Cardiac fibroblast (primary cell): ENCODE measurements around the gene PAH.

ENCODE experiments used
- DNase-seq, 2 donors: peaks; one replicate each; pipeline versions ENCODE4 v3.0.0 to v3.0.0-alpha.2; 2010; ENCODE audit warnings: low read depth in 2 of 2
- H3K4me3 ChIP-seq, 2 donors: replicated peaks in 1 of 2; 1 replicate in 1 of 2; 2 replicates in 1 of 2; pipeline ENCODE4 v1.5.1; 2011; ENCODE audit warnings: low read depth in 2 of 2, low read length in 2 of 2, mild to moderate bottlenecking in 2 of 2, moderate library complexity in 1 of 2
- TF ChIP-seq, protein P1 (sequence below): IDR thresholded peaks from one replicate; pipeline ENCODE4 v1.5.1; 2011; ENCODE audit warnings: low read depth, mild to moderate bottlenecking, low read length, inconsistent platforms

The PAH gene

DNA sequence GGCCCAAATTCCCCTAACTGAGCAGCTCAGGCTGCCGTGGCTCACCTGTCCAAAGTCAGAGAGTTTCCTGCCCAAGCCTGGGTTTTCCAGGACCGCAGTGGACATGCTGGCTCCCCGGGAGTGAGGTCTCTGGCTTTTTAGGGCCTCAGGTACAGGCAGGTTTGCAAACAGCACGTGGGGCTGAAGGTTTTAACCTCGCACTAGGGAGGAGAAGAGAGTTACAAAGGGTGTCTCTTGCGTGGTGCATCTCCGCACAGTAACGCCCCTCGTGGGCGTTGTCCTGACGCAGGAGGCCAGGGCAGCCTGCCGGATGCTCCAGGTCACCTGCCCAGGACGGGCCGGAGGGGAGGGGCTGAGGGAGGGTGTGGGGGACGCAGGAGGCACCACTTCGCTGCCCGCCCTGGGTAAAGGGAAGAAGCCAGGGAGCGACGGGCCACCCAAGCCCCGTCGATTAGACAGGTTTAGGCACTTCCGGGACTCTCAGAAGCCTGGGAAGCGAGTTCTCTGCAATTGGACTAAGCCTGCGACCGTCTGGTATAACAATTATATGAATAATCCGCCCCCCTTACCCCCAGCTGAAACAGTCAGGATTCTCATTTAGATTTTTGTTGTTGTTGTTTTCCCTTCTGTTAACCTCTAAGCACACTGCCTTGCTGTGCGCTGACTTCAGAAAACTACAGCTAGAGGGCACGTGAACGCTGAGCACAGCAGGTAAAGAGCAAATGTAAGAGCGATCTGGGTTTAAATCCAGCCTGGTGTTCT lies at the start of gene PAH:
TSS of gene PAH (minus strand) at position 219 of the 762 bp plus-strand sequence. CDS start at position 105, 114 bp downstream.
- DNase-seq, result no peak
- H3K4me3 ChIP-seq, result no peak within 1 kb of the TSS
- TF ChIP-seq, protein P1, sequence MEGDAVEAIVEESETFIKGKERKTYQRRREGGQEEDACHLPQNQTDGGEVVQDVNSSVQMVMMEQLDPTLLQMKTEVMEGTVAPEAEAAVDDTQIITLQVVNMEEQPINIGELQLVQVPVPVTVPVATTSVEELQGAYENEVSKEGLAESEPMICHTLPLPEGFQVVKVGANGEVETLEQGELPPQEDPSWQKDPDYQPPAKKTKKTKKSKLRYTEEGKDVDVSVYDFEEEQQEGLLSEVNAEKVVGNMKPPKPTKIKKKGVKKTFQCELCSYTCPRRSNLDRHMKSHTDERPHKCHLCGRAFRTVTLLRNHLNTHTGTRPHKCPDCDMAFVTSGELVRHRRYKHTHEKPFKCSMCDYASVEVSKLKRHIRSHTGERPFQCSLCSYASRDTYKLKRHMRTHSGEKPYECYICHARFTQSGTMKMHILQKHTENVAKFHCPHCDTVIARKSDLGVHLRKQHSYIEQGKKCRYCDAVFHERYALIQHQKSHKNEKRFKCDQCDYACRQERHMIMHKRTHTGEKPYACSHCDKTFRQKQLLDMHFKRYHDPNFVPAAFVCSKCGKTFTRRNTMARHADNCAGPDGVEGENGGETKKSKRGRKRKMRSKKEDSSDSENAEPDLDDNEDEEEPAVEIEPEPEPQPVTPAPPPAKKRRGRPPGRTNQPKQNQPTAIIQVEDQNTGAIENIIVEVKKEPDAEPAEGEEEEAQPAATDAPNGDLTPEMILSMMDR, result no peak

DNA sequence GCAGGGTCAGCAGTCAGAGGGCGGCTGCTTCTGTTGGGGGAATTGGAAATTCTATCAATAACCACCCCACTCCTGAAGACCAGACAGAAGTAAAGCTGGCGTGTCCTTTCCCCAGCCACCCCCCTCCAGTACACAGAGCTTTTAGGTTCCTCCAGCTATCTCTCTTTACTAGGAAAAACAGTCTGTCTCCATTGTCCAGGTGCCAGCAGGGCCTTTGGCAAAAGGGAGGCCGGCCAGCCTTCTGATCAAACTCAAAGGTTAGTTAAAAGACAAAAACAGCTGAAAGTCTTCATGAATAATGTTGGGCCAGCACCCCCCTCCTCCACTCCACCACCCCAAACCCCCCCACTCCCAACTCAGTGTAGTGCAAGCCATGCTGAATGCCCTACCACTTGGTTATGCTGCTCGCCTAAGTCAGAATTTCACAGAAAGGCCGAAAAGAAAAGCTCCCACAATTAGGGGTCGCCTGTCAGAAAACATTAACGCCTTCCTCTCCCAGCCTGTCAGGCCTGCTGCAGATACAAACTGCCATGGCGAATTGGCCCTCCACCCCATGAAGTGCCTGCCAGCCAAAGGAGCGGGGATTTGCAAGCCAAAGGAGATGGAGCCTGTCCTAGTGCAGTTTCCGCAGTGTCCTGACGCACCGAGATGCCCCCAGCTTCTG lies 49.3 kb upstream of the PAH start:
- H3K4me3 ChIP-seq, result no peak overlapping the region
- DNase-seq, result no peak
- TF ChIP-seq, protein P1, result no peak

DNA sequence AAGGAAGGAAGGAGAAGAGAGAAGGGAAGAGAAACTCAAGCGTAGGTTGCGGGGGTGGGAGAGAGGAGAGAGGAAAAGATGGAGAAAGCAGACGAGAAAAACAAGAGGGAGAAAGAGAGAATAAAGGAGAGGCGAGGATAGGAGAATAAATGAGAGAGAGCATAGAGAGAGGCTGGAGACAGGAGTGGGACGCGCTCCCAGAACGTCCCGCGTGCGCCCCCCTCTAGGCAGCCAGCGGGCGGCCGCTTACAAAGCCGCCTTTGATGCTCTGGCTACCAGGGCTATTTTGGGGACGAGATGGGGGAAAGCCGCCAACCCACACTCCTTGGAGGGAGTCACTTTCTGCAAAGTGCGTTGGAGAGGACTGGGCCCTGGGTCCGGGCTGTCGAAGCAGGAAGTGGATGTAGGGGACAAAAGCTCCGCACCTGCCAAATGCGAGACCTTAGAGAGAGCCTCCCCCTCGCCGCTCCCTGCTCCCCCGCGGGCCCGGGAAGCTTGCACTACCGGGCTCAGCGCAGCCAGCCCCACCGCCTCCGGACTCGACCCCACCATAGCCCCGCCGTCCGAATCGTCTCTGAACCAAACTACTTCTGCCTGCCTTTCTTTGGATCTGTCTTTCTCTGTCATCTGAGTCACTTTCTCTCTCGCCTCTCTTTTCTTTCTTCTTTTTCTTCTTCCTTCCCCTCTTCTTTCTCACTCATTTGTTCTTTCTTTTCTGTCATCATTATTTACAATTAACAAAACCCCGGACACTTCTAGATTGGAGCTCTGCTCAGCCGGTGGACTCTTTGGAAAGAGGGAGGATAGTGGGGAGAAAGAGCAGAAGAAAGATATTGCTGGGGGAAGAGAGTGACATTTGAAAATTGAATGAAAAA lies 48.5 kb upstream of the PAH start:
- no peak overlapping the region for H3K4me3 ChIP-seq
- DNase-seq, result no peak
- TF ChIP-seq, protein P1, result no peak

DNA sequence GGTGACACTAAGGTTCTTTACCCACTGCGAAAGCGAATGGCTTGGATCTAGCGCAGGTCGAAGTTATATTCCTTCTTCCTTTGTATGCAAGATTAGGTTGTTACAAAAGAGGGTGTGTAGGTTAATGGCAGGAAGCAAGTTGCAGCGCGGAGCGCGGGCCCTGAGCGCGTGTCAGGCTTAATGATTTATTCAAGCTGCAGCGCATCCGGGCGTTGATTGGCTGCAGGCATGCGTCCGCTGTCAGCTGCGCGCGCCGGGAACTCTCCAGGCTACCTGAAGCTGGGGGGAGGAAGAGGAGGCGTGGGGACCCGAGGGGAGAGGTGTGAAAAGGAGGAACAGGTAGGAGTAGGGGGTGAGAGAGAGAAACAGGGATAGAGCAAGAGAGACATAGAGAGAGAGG lies 47.8 kb upstream of the PAH start:
- H3K4me3 ChIP-seq, result no peak overlapping the region
- no peak for DNase-seq
- TF ChIP-seq, protein P1, result no peak

DNA sequence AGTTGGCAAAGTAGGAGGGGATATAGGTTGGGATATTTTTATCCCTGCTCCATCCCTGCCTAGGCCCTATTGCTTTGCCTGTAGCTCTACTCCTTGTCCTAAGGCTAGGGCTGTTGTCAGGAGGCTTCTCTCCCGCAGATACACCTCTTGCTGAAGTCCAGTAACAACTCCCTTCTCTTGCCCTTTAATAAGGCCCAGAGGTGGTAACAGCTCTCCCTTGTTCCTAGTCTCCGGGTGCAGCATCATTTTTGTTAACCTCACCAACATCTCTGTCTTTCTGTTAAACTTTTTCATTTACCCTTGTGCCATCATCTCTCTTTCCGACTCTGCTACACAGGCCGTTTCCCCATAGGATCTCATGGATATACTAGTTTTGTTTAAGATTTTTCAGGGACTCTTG lies 46.8 kb upstream of the PAH start:
- DNase-seq, result no peak
- TF ChIP-seq, protein P1, result no peak
- no peak overlapping the region for H3K4me3 ChIP-seq

DNA sequence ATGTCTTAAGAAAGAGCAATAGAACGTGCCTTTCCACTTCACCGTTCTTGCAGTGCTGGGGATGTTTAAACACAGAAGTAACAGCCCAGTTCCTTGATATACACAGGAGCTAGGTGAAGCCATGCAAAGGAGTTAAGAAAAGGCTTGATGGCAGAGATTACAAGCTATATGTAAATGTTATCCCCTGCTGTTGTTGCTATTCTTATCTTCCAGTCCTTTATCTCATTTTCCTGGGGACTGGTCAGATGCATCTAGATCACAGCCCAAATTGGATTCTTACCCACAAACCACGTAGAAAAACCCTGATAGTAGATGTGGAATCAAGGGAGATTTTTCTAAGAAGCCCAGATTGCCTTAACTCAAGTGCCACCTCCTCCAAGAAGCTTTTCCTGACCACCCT lies 45.9 kb upstream of the PAH start:
- DNase-seq, result no peak
- H3K4me3 ChIP-seq, result no peak overlapping the region
- TF ChIP-seq, protein P1, result no peak
